GM12878 (cell line): ENCODE measurements around the gene CLCN7. TPM values are rescaled to one million over a fixed set of nuclear protein-coding genes. Genes with fewer than 3 reads are reported as not detected.
A peak's percentile ranks its signal among the peaks of the same experiment; 100 is the strongest.

ENCODE experiments used
- ATF3 ChIP-seq: IDR thresholded peaks from 2 replicates; pipeline ENCODE4 v1.6.1; 2011; ENCODE audit warnings: low read depth, mild to moderate bottlenecking, low read length, moderate library complexity, borderline replicate concordance; ENCODE audit errors: extremely low read depth
- BRCA1 ChIP-seq: IDR thresholded peaks from 2 replicates; pipeline ENCODE4 v1.6.1; 2011; ENCODE audit warnings: low read depth, low read length, improper control_type of control experiment
- CHD2 ChIP-seq: IDR thresholded peaks from 2 replicates; pipeline ENCODE4 v1.6.1; 2011; ENCODE audit warnings: low read depth, low read length, improper control_type of control experiment, borderline replicate concordance
- E4F1 ChIP-seq: fragments of 450-650 bp; IDR thresholded peaks from 2 replicates; pipeline ENCODE4 v1.6.1; 2018; ENCODE audit warnings: borderline replicate concordance, mild to moderate bottlenecking; ENCODE audit not compliant: partially characterized antibody
- EP300 ChIP-seq, 2 experiments: fragments of 150-350 bp in 1 of 2; IDR thresholded peaks; 2 replicates each; pipeline ENCODE4 v1.6.1; 2011 to 2012; ENCODE audit warnings: low read depth in 2 of 2, low read length in 2 of 2, borderline replicate concordance in 1 of 2, improper control_type of control experiment in 1 of 2, inconsistent platforms in 1 of 2; ENCODE audit not compliant: control insufficient read depth in 1 of 2
- FOS ChIP-seq: IDR thresholded peaks from 3 replicates; pipeline ENCODE4 v1.6.1; 2011; ENCODE audit warnings: borderline replicate concordance; ENCODE audit not compliant: insufficient read length; ENCODE audit errors: extremely low read depth
- GATAD2B ChIP-seq: fragments of 450-650 bp; conservative IDR thresholded peaks from 2 replicates; pipeline ENCODE4 v1.6.1; 2017; ENCODE audit warnings: low read depth, mild to moderate bottlenecking, moderate library complexity
- HDGF ChIP-seq: fragments of 450-650 bp; IDR thresholded peaks from 2 replicates; pipeline ENCODE4 v1.6.1; 2016; ENCODE audit warnings: antibody characterized with exemption
- IKZF2 ChIP-seq, 2 experiments: fragments of 450-650 bp; IDR thresholded peaks; 2 replicates each; pipeline ENCODE4 v1.6.1; 2017; ENCODE audit warnings: mild to moderate bottlenecking in 2 of 2, moderate library complexity in 2 of 2
- MYB ChIP-seq: fragments of 150-350 bp; IDR thresholded peaks from 2 replicates; pipeline ENCODE4 v1.6.1; 2014; ENCODE audit warnings: mild to moderate bottlenecking, low read depth, low read length, borderline replicate concordance
- NBN ChIP-seq: fragments of 450-650 bp; IDR thresholded peaks from 2 replicates; pipeline ENCODE4 v1.6.1; 2016
- PAX5 ChIP-seq: IDR thresholded peaks from 2 replicates; pipeline ENCODE4 v1.6.1; 2011; ENCODE audit warnings: low read depth, low read length, borderline replicate concordance
- PAX8 ChIP-seq: fragments of 450-650 bp; IDR thresholded peaks from 2 replicates; pipeline ENCODE4 v1.6.1; 2017; ENCODE audit warnings: mild to moderate bottlenecking, moderate library complexity
- PML ChIP-seq: IDR thresholded peaks from 2 replicates; pipeline ENCODE4 v1.6.1; 2012; ENCODE audit warnings: low read length, inconsistent platforms
- RELB ChIP-seq: fragments of 450-650 bp; IDR thresholded peaks from 2 replicates; pipeline ENCODE4 v1.6.1; 2017; ENCODE audit warnings: low read depth, mild to moderate bottlenecking, moderate library complexity
- STAT1 ChIP-seq: fragments of 450-650 bp; conservative IDR thresholded peaks from 2 replicates; pipeline ENCODE4 v1.6.1; 2014; ENCODE audit warnings: antibody characterized with exemption, mild to moderate bottlenecking
- polyA plus RNA-seq, 11 experiments: library from polyadenylated mRNA; depleted of rRNA in 4 of 11; unstranded in 6 of 11; stranded (reverse) in 5 of 11; fragments of >200 nt; fragmentation: Nextera tagmentation in 4 of 11; fragmentation: Illumina TruSeq in 1 of 11; extraction: Ambion mirVana in 4 of 11; extraction: Trizol in 1 of 11; gene quantifications; 1 replicate in 1 of 11; 2 replicates in 10 of 11; pipeline versions ENCODE4 v1.2.1 to v1.2.3, GENCODE V29; 2011 to 2016; ENCODE audit warnings: inconsistent platforms in 2 of 11, missing spikeins in 2 of 11, low read depth in 1 of 11
- total RNA-seq, 4 experiments: library from RNA; depleted of rRNA in 3 of 4; stranded (reverse); fragments of >200 nt in 3 of 4; fragmentation: Illumina TruSeq in 1 of 4; extraction: Trizol in 1 of 4; gene quantifications; 2 replicates each; pipeline versions ENCODE4 v1.2.1 to v1.2.3, GENCODE V29; 2013 to 2021
- TF ChIP-seq, protein P1 (sequence below): IDR thresholded peaks from 2 replicates; pipeline ENCODE4 v1.6.1; 2012; ENCODE audit warnings: mild to moderate bottlenecking, low read depth, low read length
- TF ChIP-seq, protein P2 (sequence below): fragments of 450-650 bp; formaldehyde crosslinking; IDR thresholded peaks from 2 replicates; pipeline ENCODE4 v1.4.0; 2020; ENCODE audit warnings: mild to moderate bottlenecking, moderate library complexity

Gene CLCN7
- total and polyA plus RNA-seq, 10 of the 15 experiments (the other 5 are each of a cell fraction or from before 2014, with no cell fraction given) = 0.04 to 62.5 (median 19.9) TPM

GRCh38 chr16:1469693-1470201 is 5.1 kb downstream of the CLCN7 start (continued):
- TF ChIP-seq, protein P1, sequence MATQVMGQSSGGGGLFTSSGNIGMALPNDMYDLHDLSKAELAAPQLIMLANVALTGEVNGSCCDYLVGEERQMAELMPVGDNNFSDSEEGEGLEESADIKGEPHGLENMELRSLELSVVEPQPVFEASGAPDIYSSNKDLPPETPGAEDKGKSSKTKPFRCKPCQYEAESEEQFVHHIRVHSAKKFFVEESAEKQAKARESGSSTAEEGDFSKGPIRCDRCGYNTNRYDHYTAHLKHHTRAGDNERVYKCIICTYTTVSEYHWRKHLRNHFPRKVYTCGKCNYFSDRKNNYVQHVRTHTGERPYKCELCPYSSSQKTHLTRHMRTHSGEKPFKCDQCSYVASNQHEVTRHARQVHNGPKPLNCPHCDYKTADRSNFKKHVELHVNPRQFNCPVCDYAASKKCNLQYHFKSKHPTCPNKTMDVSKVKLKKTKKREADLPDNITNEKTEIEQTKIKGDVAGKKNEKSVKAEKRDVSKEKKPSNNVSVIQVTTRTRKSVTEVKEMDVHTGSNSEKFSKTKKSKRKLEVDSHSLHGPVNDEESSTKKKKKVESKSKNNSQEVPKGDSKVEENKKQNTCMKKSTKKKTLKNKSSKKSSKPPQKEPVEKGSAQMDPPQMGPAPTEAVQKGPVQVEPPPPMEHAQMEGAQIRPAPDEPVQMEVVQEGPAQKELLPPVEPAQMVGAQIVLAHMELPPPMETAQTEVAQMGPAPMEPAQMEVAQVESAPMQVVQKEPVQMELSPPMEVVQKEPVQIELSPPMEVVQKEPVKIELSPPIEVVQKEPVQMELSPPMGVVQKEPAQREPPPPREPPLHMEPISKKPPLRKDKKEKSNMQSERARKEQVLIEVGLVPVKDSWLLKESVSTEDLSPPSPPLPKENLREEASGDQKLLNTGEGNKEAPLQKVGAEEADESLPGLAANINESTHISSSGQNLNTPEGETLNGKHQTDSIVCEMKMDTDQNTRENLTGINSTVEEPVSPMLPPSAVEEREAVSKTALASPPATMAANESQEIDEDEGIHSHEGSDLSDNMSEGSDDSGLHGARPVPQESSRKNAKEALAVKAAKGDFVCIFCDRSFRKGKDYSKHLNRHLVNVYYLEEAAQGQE = no peak
- TF ChIP-seq E4F1 (no peak), FOS (no peak), RELB (no peak), ATF3 (no peak), CHD2 (0 out of 2 replicates have a peak, but pooled peaks have one; percentile 59), IKZF2 (IDR thresholded peaks at IDR 0.05) (peak; percentile 41 to 57; a peak in 3 of 4 replicates), PML (0 out of 2 replicates have a peak, but pooled peaks have one; percentile 30), STAT1 (no peak), MYB (no peak), PAX8 (no peak), PAX5 (0 out of 2 replicates have a peak, but pooled peaks have one; percentile 30), EP300 (IDR thresholded peaks at IDR 0.05; ENCODE audit: borderline replicate concordance in 1 of 2, control insufficient read depth in 1 of 2, low read depth in 2 of 2, low read length in 2 of 2) (0 out of 4 replicates have a peak, but pooled peaks of 1 of the 2 experiments have one; percentile 22), GATAD2B (peak; percentile 58; the same call in 1 of the 2 replicates), NBN (peak; percentile 69), BRCA1 (no peak), HDGF (no peak)
- TF ChIP-seq, protein P2, sequence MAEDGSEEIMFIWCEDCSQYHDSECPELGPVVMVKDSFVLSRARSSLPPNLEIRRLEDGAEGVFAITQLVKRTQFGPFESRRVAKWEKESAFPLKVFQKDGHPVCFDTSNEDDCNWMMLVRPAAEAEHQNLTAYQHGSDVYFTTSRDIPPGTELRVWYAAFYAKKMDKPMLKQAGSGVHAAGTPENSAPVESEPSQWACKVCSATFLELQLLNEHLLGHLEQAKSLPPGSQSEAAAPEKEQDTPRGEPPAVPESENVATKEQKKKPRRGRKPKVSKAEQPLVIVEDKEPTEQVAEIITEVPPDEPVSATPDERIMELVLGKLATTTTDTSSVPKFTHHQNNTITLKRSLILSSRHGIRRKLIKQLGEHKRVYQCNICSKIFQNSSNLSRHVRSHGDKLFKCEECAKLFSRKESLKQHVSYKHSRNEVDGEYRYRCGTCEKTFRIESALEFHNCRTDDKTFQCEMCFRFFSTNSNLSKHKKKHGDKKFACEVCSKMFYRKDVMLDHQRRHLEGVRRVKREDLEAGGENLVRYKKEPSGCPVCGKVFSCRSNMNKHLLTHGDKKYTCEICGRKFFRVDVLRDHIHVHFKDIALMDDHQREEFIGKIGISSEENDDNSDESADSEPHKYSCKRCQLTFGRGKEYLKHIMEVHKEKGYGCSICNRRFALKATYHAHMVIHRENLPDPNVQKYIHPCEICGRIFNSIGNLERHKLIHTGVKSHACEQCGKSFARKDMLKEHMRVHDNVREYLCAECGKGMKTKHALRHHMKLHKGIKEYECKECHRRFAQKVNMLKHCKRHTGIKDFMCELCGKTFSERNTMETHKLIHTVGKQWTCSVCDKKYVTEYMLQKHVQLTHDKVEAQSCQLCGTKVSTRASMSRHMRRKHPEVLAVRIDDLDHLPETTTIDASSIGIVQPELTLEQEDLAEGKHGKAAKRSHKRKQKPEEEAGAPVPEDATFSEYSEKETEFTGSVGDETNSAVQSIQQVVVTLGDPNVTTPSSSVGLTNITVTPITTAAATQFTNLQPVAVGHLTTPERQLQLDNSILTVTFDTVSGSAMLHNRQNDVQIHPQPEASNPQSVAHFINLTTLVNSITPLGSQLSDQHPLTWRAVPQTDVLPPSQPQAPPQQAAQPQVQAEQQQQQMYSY (CRISPR knock-in tag) = no peak
